Osteocyte (in vitro differentiated cells): Measurements from ENCODE around the gene EVC2. TPM values are rescaled to one million over a fixed set of nuclear protein-coding genes. Genes with fewer than 3 reads are reported as not detected.

Experiments used
- DNase-seq: peaks from one replicate; pipeline ENCODE4 v3.0.0; 2021; ENCODE audit warnings: mixed read lengths; ENCODE audit not compliant: unreplicated experiment; ENCODE audit errors: extremely low spot score
- H3K27ac Mint-ChIP-seq: one replicate; pipeline ENCODE4 v1.8.0; 2021; ENCODE audit warnings: mild to moderate bottlenecking, mixed read lengths; ENCODE audit not compliant: unreplicated experiment
- H3K27me3 Mint-ChIP-seq: one replicate; pipeline ENCODE4 v1.8.0; 2021; ENCODE audit warnings: mixed read lengths; ENCODE audit not compliant: unreplicated experiment
- H3K36me3 Mint-ChIP-seq: one replicate; pipeline ENCODE4 v1.8.0; 2021; ENCODE audit warnings: mixed read lengths; ENCODE audit not compliant: unreplicated experiment
- H3K4me1 Mint-ChIP-seq: one replicate; pipeline ENCODE4 v1.8.0; 2021; ENCODE audit warnings: mixed read lengths; ENCODE audit not compliant: unreplicated experiment
- H3K4me3 Mint-ChIP-seq: one replicate; pipeline ENCODE4 v1.8.0; 2021; ENCODE audit warnings: mild to moderate bottlenecking, moderate library complexity, mixed read lengths; ENCODE audit not compliant: unreplicated experiment
- H3K9me3 Mint-ChIP-seq: one replicate; pipeline ENCODE4 v1.8.0; 2021; ENCODE audit warnings: mixed read lengths; ENCODE audit not compliant: unreplicated experiment
- CTCF ChIP-seq: fragments of 200-600 bp; sonication (generic); IDR thresholded peaks from 2 replicates; pipeline ENCODE4 v1.5.0; 2021; ENCODE audit warnings: antibody characterized with exemption, mild to moderate bottlenecking, moderate library complexity
- total RNA-seq: library from RNA; stranded (reverse); gene quantifications from 2 replicates; pipeline ENCODE4 v1.2.1, GENCODE V29; 2021

Gene EVC2
- total RNA-seq, 1 donor from 2014 or later = 3.1 TPM

- peaks cover 6% of the 10 kb centered on the region for H3K36me3 Mint-ChIP-seq
- DNase-seq = no peak
- H3K4me1 Mint-ChIP-seq = no peaks in the 10 kb centered on the region
- TF ChIP-seq CTCF = no peak
- H3K4me3 Mint-ChIP-seq = no peak overlapping the region
- peaks cover 11% of the 10 kb centered on the region for H3K27me3 Mint-ChIP-seq
- H3K27ac Mint-ChIP-seq = no peak overlapping the region
- no peaks in the 10 kb centered on the region for H3K9me3 Mint-ChIP-seq
Measured at GRCh38 chr4:5572751-5573150, 135.6 kb downstream of the EVC2 start.

GRCh38 chr4:5572114-5572513 lies 136.2 kb downstream of the EVC2 start:
- Mint-ChIP-seq H3K36me3 (peaks cover 6% of the 10 kb centered on the region), H3K9me3 (no peaks in the 10 kb centered on the region), H3K4me3 (no peak overlapping the region), H3K27ac (no peak overlapping the region), H3K4me1 (no peaks in the 10 kb centered on the region), H3K27me3 (peaks cover 11% of the 10 kb centered on the region)
- TF ChIP-seq CTCF = no peak
- no peak for DNase-seq

- Mint-ChIP-seq H3K4me3 (no peak overlapping the region), H3K4me1 (no peaks in the 10 kb centered on the region), H3K36me3 (peaks cover 6% of the 10 kb centered on the region), H3K27me3 (peaks cover 11% of the 10 kb centered on the region), H3K27ac (no peak overlapping the region), H3K9me3 (no peaks in the 10 kb centered on the region)
- no peak for TF ChIP-seq CTCF
- DNase-seq = no peak
Measured at GRCh38 chr4:5571646-5572045, 136.7 kb downstream of the EVC2 start.

- no peak for DNase-seq
- TF ChIP-seq CTCF = no peak
- H3K27me3 Mint-ChIP-seq = peaks cover 13% of the 10 kb centered on the region
- H3K4me1 Mint-ChIP-seq = no peaks in the 10 kb centered on the region
- no peaks in the 10 kb centered on the region for H3K9me3 Mint-ChIP-seq
- peaks cover 6% of the 10 kb centered on the region for H3K36me3 Mint-ChIP-seq
- H3K4me3 Mint-ChIP-seq = no peak overlapping the region
- no peak overlapping the region for H3K27ac Mint-ChIP-seq
Measured at GRCh38 chr4:5569451-5569850, 138.9 kb downstream of the EVC2 start.

GRCh38 chr4:5568931-5569330 lies 139.4 kb downstream of the EVC2 start:
- no peak for DNase-seq
- Mint-ChIP-seq H3K27ac (no peak overlapping the region), H3K36me3 (peaks cover 6% of the 10 kb centered on the region), H3K9me3 (no peaks in the 10 kb centered on the region), H3K4me1 (no peaks in the 10 kb centered on the region), H3K4me3 (no peak overlapping the region), H3K27me3 (peaks cover 13% of the 10 kb centered on the region)
- no peak for TF ChIP-seq CTCF
